Measurements from ENCODE around the gene INTS7. TPM values are rescaled to one million over a fixed set of nuclear protein-coding genes. Genes with fewer than 3 reads are reported as not detected.
"Not testable (repeated sequence)": the region's sequence is repeated elsewhere in the genome, so short reads cannot be mapped to it uniquely, and the experiment has no call there.

Gene INTS7
- total RNA-seq, 1 experiment from 2014 or later: 38.3 TPM

- Histone ChIP-seq H3K4me1 (ENCODE audit: low read length) (no peaks in the 10 kb centered on the region; the same call in 1 of the 2 replicates), H3K36me3 (ENCODE audit: insufficient read depth, low read length) (peaks cover 54% of the 10 kb centered on the region), H3K9me3 (ENCODE audit: low read length) (no peaks in the 10 kb centered on the region), H3K9me2 (replicated peaks; ENCODE audit: insufficient read depth, low read length) (no peaks in the 10 kb centered on the region), H2AFZ (ENCODE audit: low read length) (no peak overlapping the region), H3K27ac (ENCODE audit: low read length) (no peak overlapping the region), H3K79me2 (ENCODE audit: low read length) (peaks cover 26% of the 10 kb centered on the region), H4K20me1 (ENCODE audit: insufficient read depth, low read depth, low read length) (no peaks in the 10 kb centered on the region), H3K4me3 (ENCODE audit: low read length) (no peak overlapping the region), H3K9ac (ENCODE audit: low read length) (no peak overlapping the region), H3K27me3 (ENCODE audit: low read length) (no peaks in the 10 kb centered on the region), H3K4me2 (ENCODE audit: low read depth, low read length, poor library complexity, severe bottlenecking) (no peak overlapping the region)
- DNase-seq: no peak
These were observed 75.7 kb downstream of the INTS7 start for GRCh38 chr1:211959680-211960079.

- H3K4me1 ChIP-seq (ENCODE audit: low read length): no peaks in the 10 kb centered on the region
- H3K4me3 ChIP-seq (ENCODE audit: low read length): no peak overlapping the region
- no peak overlapping the region for H3K4me2 ChIP-seq (ENCODE audit: low read depth, low read length, poor library complexity, severe bottlenecking)
- DNase-seq: no peak
- H3K9ac ChIP-seq (ENCODE audit: low read length): no peak overlapping the region
- peaks cover 22% of the 10 kb centered on the region for H3K79me2 ChIP-seq (ENCODE audit: low read length)
- no peaks in the 10 kb centered on the region for H3K27me3 ChIP-seq (ENCODE audit: low read length)
- no peak overlapping the region for H3K27ac ChIP-seq (ENCODE audit: low read length)
- peaks cover 50% of the 10 kb centered on the region for H3K36me3 ChIP-seq (ENCODE audit: insufficient read depth, low read length)
- H4K20me1 ChIP-seq (ENCODE audit: insufficient read depth, low read depth, low read length): no peaks in the 10 kb centered on the region
- no peaks in the 10 kb centered on the region for H3K9me2 ChIP-seq (replicated peaks; ENCODE audit: insufficient read depth, low read length)
- no peak overlapping the region for H2AFZ ChIP-seq (ENCODE audit: low read length)
- H3K9me3 ChIP-seq (ENCODE audit: low read length): no peaks in the 10 kb centered on the region
These were observed 76.1 kb downstream of the INTS7 start for GRCh38 chr1:211959221-211959620.

- H4K20me1 ChIP-seq (ENCODE audit: insufficient read depth, low read depth, low read length); H3K27me3 ChIP-seq (ENCODE audit: low read length); H3K27ac ChIP-seq (ENCODE audit: low read length); H3K4me2 ChIP-seq (ENCODE audit: low read depth, low read length, poor library complexity, severe bottlenecking); H3K79me2 ChIP-seq (ENCODE audit: low read length); H2AFZ ChIP-seq (ENCODE audit: low read length); H3K4me3 ChIP-seq (ENCODE audit: low read length); H3K4me1 ChIP-seq (ENCODE audit: low read length); H3K9me2 ChIP-seq (replicated peaks; ENCODE audit: insufficient read depth, low read length); H3K9ac ChIP-seq (ENCODE audit: low read length); H3K9me3 ChIP-seq (ENCODE audit: low read length); DNase-seq: not testable (repeated sequence)
- H3K36me3 ChIP-seq (ENCODE audit: insufficient read depth, low read length): peaks cover 25% of the 10 kb centered on the region
These were observed 81.3 kb downstream of the INTS7 start for GRCh38 chr1:211954028-211954427.

DNA sequence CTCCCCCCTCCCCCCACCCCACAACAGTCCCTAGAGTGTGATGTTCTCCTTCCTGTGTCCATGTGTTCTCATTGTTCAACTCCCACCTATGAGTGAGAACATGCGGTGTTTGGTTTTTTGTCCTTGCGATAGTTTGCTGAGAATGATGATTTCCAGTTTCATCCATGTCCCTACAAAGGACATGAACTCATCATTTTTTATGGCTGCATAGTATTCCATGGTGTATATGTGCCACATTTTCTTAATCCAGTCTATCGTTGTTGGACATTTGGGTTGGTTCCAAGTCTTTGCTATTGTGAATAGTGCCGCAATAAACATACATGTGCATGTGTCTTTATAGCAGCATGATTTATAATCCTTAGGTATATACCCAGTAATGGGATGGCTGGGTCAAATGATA, 81.8 kb downstream of the INTS7 start:
- H3K27ac ChIP-seq (ENCODE audit: low read length); H3K27me3 ChIP-seq (ENCODE audit: low read length); H3K9me2 ChIP-seq (replicated peaks; ENCODE audit: insufficient read depth, low read length); H3K4me1 ChIP-seq (ENCODE audit: low read length); H3K9ac ChIP-seq (ENCODE audit: low read length); H3K4me3 ChIP-seq (ENCODE audit: low read length); H4K20me1 ChIP-seq (ENCODE audit: insufficient read depth, low read depth, low read length); H2AFZ ChIP-seq (ENCODE audit: low read length); H3K79me2 ChIP-seq (ENCODE audit: low read length); DNase-seq; H3K4me2 ChIP-seq (ENCODE audit: low read depth, low read length, poor library complexity, severe bottlenecking); H3K9me3 ChIP-seq (ENCODE audit: low read length): not testable (repeated sequence)
- peaks cover 22% of the 10 kb centered on the region for H3K36me3 ChIP-seq (ENCODE audit: insufficient read depth, low read length)

- H3K9ac ChIP-seq (ENCODE audit: low read length): no peak overlapping the region
- no peak overlapping the region for H3K4me2 ChIP-seq (ENCODE audit: low read depth, low read length, poor library complexity, severe bottlenecking)
- H3K79me2 ChIP-seq (ENCODE audit: low read length): no peaks in the 10 kb centered on the region
- H3K27ac ChIP-seq (ENCODE audit: low read length): no peak overlapping the region
- DNase-seq: no peak
- H3K27me3 ChIP-seq (ENCODE audit: low read length): no peaks in the 10 kb centered on the region
- no peak overlapping the region for H3K4me3 ChIP-seq (ENCODE audit: low read length)
- H3K9me2 ChIP-seq (replicated peaks; ENCODE audit: insufficient read depth, low read length): no peaks in the 10 kb centered on the region
- no peaks in the 10 kb centered on the region for H4K20me1 ChIP-seq (ENCODE audit: insufficient read depth, low read depth, low read length)
- peaks cover 13% of the 10 kb centered on the region for H3K36me3 ChIP-seq (ENCODE audit: insufficient read depth, low read length)
- no peaks in the 10 kb centered on the region for H3K4me1 ChIP-seq (ENCODE audit: low read length)
- H3K9me3 ChIP-seq (ENCODE audit: low read length): no peaks in the 10 kb centered on the region
- H2AFZ ChIP-seq (ENCODE audit: low read length): no peak overlapping the region
These were observed 83.1 kb downstream of the INTS7 start for GRCh38 chr1:211952299-211952698.

GRCh38 chr1:211951856-211952255, 83.5 kb downstream of the INTS7 start:
- Histone ChIP-seq H3K4me3 (ENCODE audit: low read length) (no peak overlapping the region), H2AFZ (ENCODE audit: low read length) (no peak overlapping the region), H3K4me2 (ENCODE audit: low read depth, low read length, poor library complexity, severe bottlenecking) (no peak overlapping the region), H3K36me3 (ENCODE audit: insufficient read depth, low read length) (peaks cover 13% of the 10 kb centered on the region), H3K27ac (ENCODE audit: low read length) (no peak overlapping the region), H4K20me1 (ENCODE audit: insufficient read depth, low read depth, low read length) (no peaks in the 10 kb centered on the region), H3K4me1 (ENCODE audit: low read length) (no peaks in the 10 kb centered on the region), H3K9me2 (replicated peaks; ENCODE audit: insufficient read depth, low read length) (no peaks in the 10 kb centered on the region), H3K9ac (ENCODE audit: low read length) (no peak overlapping the region), H3K79me2 (ENCODE audit: low read length) (no peaks in the 10 kb centered on the region), H3K27me3 (ENCODE audit: low read length) (no peaks in the 10 kb centered on the region), H3K9me3 (ENCODE audit: low read length) (no peaks in the 10 kb centered on the region)
- no peak for DNase-seq

DNA sequence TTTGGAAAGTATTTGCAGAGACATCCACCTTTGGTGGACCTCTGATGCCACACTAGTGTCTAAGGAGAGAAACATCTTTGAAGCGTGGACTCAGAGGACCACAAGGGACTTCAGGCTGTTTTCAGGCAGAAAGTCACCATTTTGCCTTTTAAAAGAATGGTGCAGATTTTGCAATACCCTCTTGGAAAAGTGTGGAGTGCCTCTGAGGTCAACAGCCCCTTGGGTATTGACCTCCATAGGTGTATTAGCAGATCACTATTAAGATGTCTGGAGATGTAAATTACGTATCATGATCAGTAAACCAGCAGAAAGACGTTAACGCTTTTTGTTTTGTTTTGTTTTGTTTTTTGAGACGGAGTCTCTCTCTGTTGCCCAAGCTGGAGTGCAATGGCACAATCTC, 87.0 kb downstream of the INTS7 start:
- no peak overlapping the region for H3K4me2 ChIP-seq (ENCODE audit: low read depth, low read length, poor library complexity, severe bottlenecking)

DNA sequence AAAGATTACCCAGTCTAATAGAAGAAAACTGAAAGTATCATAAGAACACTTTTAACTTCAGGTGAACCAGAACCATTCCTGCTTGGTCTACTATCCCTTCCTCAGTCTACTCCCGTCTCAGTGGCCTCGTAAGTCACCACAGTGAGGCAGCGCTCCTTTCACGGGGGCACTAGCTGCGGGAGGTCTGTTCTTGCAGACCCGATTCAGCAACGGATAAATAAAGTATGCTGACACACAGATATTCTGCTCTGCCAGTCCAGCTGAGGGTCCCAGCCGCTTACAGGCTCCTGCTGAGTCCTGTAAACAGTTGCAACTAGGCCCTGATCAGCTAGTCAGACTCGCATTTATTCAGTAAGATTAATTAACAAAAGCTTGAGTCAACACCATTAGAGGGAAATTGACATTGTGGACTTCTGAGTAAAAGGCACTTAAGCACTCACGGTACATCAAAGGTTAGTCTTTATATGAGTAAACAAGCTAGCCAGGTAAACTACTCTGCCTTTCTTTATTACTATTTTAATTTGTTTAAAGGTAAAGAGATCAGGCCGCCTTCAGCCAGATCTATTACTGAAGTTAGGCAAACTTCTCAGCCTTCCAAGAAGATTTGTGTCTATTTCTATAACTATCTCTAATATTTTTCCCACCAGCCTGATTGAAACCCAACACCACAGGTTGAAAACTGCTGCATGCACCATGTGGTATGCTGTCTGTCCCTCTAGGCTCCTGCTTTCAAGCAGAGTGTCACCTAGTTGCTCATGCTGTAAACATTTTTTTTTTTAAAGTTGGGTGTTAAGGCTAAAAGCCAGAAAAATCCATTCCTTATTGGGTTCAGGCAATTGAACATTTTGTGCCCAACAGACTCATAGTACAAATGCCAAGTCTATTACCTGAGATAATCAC, 87.7 kb downstream of the INTS7 start:
- Histone ChIP-seq H3K4me2 (ENCODE audit: low read depth, low read length, poor library complexity, severe bottlenecking) (no peak overlapping the region), H3K9ac (ENCODE audit: low read length) (no peak overlapping the region), H3K27ac (ENCODE audit: low read length) (no peak overlapping the region), H4K20me1 (ENCODE audit: insufficient read depth, low read depth, low read length) (no peaks in the 10 kb centered on the region), H3K36me3 (ENCODE audit: insufficient read depth, low read length) (peaks cover 6% of the 10 kb centered on the region; the same call in 1 of the 2 replicates), H3K4me1 (ENCODE audit: low read length) (peaks cover 24% of the 10 kb centered on the region), H3K27me3 (ENCODE audit: low read length) (no peaks in the 10 kb centered on the region), H3K9me2 (replicated peaks; ENCODE audit: insufficient read depth, low read length) (no peaks in the 10 kb centered on the region), H3K79me2 (ENCODE audit: low read length) (no peaks in the 10 kb centered on the region), H2AFZ (ENCODE audit: low read length) (no peak overlapping the region), H3K4me3 (ENCODE audit: low read length) (no peak overlapping the region), H3K9me3 (ENCODE audit: low read length) (no peaks in the 10 kb centered on the region)
- DNase-seq: no peak

More for the DNA sequence above, 87.0 kb downstream of the INTS7 start:
- Histone ChIP-seq H4K20me1 (ENCODE audit: insufficient read depth, low read depth, low read length) (no peaks in the 10 kb centered on the region), H3K9me2 (replicated peaks; ENCODE audit: insufficient read depth, low read length) (no peaks in the 10 kb centered on the region), H3K79me2 (ENCODE audit: low read length) (no peaks in the 10 kb centered on the region), H3K9me3 (ENCODE audit: low read length) (no peaks in the 10 kb centered on the region), H3K9ac (ENCODE audit: low read length) (no peak overlapping the region), H3K27ac (ENCODE audit: low read length) (no peak overlapping the region), H3K27me3 (ENCODE audit: low read length) (no peaks in the 10 kb centered on the region), H3K4me1 (ENCODE audit: low read length) (peaks cover 16% of the 10 kb centered on the region), H2AFZ (ENCODE audit: low read length) (no peak overlapping the region), H3K36me3 (ENCODE audit: insufficient read depth, low read length) (peaks cover 6% of the 10 kb centered on the region; the same call in 1 of the 2 replicates), H3K4me3 (ENCODE audit: low read length) (no peak overlapping the region)
- no peak for DNase-seq

All from Karpas-422 (cell line).